ENCODE results near the gene SLC35B1. TPM values are rescaled to one million over a fixed set of nuclear protein-coding genes. Genes with fewer than 3 reads are reported as not detected.

The SLC35B1 gene
- total RNA-seq, 4 donors from 2014 or later, result 23.5 to 73.3 (median 56.2) TPM

DNA sequence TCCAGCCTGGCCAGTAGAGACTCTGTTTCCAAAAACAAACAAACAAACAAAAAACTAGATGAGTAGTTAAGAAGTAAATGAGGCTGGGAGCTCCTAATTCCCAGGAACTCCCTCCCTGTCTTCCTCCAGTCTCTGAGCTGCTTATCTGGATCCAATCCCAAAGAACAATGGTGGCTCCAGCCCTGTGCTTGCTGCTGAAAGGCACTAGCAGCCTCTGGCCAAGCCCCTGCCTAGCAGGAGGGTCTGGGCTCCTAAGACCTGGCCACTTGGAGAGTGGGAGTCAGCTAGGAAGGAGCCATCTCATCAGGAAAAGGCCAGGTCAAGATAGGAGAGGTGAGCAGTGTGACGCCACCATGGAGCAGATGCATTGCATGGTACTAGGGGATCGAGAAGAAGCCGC, 14.3 kb upstream of the SLC35B1 start:
- intact Hi-C loops (cut with DNase I; ENCODE audit: low total_unique reads), result no loop called here
- in situ Hi-C loops (cut with MboI; ENCODE audit: low pct_ligation_motif_present in 1 of 4, low pct_unique_long_range_greater_than_20kb in 1 of 4, low sequenced_read_pairs in 3 of 4), result loop anchor here in 1 of 4 donors (25.0 kb wide), 1 partner anchor 310 kb away; the partner anchor contains the start of gene PHB1
- Histone ChIP-seq H3K4me3 (no peak overlapping the region), H3K36me3 (peaks cover 0 to 7% (median 2%) of the 10 kb centered on the region in 4 donors), H3K27me3 (no peaks in the 10 kb centered on the region), H3K9me3 (no peaks in the 10 kb centered on the region), H3K27ac (peak overlapping the region in 3 of 4 donors; percentile 62 to 79 (median 77)), H3K4me1 (peaks cover 6 to 30% (median 12%) of the 10 kb centered on the region in 4 donors)
- TF ChIP-seq EP300 (IDR thresholded peaks at IDR 0.05; ENCODE audit: low read depth), result no peak
- TF ChIP-seq, protein P1, sequence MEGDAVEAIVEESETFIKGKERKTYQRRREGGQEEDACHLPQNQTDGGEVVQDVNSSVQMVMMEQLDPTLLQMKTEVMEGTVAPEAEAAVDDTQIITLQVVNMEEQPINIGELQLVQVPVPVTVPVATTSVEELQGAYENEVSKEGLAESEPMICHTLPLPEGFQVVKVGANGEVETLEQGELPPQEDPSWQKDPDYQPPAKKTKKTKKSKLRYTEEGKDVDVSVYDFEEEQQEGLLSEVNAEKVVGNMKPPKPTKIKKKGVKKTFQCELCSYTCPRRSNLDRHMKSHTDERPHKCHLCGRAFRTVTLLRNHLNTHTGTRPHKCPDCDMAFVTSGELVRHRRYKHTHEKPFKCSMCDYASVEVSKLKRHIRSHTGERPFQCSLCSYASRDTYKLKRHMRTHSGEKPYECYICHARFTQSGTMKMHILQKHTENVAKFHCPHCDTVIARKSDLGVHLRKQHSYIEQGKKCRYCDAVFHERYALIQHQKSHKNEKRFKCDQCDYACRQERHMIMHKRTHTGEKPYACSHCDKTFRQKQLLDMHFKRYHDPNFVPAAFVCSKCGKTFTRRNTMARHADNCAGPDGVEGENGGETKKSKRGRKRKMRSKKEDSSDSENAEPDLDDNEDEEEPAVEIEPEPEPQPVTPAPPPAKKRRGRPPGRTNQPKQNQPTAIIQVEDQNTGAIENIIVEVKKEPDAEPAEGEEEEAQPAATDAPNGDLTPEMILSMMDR (IDR thresholded peaks at IDR 0.05), result no peak
- TF ChIP-seq POLR2A (IDR thresholded peaks at IDR 0.05), result no peak
- TF ChIP-seq POLR2AphosphoS5 (IDR thresholded peaks at IDR 0.05), result no peak
- WGBS, 2 donors (ENCODE audit: low coverage in 1 of 2), result 93 to 100% methylated on average over 3 of the region's 3 CpGs
- no peak for DNase-seq

DNA sequence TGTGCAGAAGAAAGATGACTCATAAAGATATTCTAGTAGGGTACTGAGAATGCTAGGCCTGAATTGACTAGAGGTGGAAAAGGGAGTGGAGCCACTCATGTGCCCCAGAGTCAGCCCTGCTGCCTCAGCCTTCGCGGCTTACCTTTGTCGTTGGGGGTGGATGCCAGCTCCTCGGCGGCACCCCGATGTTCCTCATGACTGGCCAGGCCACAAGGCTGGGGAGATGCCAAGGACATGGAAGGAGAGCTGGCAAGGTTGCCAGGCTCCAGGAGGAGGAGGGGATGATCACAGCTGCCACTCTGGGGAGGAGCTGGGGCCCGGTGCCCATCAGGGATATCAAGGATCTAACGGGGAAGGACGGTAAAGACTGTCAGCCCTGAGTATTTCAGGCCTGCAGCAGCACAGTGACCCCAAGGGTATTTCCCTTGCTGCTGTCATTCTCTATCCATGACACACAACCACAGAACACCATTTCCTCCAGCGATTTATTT, 9.7 kb upstream of the SLC35B1 start:
- in situ Hi-C loops (cut with MboI; ENCODE audit: low pct_ligation_motif_present in 1 of 4, low pct_unique_long_range_greater_than_20kb in 1 of 4, low sequenced_read_pairs in 3 of 4), result loop anchor here in 2 of 4 donors (10.0 to 25.0 kb wide), 2 partner anchors 57 to 305 kb away; partner anchors contain the start of gene PHB1 (in 1 of the 2)

DNA sequence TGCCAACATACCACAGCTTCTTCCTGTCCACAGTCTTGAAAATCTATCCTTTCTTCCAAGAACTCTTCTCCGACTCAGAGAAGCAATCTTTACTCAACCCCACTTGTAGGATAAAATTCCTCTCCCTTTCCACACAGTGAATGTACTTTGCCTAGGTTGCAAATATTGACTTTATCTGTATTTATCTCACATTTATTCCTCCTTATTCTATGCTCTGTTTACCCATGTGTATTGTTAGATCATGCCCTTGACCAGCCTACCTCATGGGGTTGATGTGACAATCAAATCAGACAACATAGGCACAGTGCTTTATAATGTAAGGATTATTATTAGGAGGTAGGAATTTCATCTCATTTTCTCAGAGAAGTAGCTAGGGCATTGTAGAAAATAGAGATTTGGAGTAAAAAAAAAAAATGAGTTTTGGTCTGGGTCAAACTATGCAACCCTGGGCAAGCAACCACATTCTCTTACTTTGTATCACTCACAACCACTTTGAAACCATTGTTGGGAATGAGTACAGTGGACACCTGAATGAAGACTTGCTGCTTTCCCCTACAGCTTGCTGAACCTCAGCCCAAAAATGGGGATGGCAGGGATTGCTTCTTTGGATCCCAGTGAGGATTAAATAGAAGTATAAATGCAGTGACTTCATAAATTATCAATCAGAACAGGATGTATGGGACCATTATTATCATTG, 9.1 kb upstream of the SLC35B1 start:
- Histone ChIP-seq H3K27ac (no peak overlapping the region), H3K4me3 (no peak overlapping the region), H3K27me3 (no peaks in the 10 kb centered on the region), H3K36me3 (peaks cover 0 to 11% (median under 1%) of the 10 kb centered on the region in 4 donors), H3K4me1 (no peaks in the 10 kb centered on the region), H3K9me3 (no peaks in the 10 kb centered on the region)
- in situ Hi-C loops (cut with MboI; ENCODE audit: low pct_ligation_motif_present in 1 of 4, low pct_unique_long_range_greater_than_20kb in 1 of 4, low sequenced_read_pairs in 3 of 4), result loop anchor here in 2 of 4 donors (10.0 to 25.0 kb wide), 2 partner anchors 58 to 305 kb away; partner anchors contain the start of gene PHB1 (in 1 of the 2)
- intact Hi-C loops (cut with DNase I; ENCODE audit: low total_unique reads), result loop anchor here (5.0 to 10.0 kb wide), 2 partner anchors 618 to 1155 kb away; no protein-coding TSS in a partner anchor
- 77 to 89% methylated on average over 1 of the region's 1 CpG for WGBS, 2 donors (ENCODE audit: low coverage in 1 of 2)
- DNase-seq, result no peak
- no peak for TF ChIP-seq POLR2A (IDR thresholded peaks at IDR 0.05)
- no peak for TF ChIP-seq EP300 (IDR thresholded peaks at IDR 0.05; ENCODE audit: low read depth)
- TF ChIP-seq POLR2AphosphoS5 (IDR thresholded peaks at IDR 0.05), result no peak
- TF ChIP-seq, protein P1 (IDR thresholded peaks at IDR 0.05), result no peak

More for the DNA sequence above, 9.7 kb upstream of the SLC35B1 start:
- peaks cover 0 to 11% (median 4%) of the 10 kb centered on the region in 4 donors for H3K36me3 ChIP-seq
- intact Hi-C loops (cut with DNase I; ENCODE audit: low total_unique reads), result loop anchor here (5.0 to 10.0 kb wide), 2 partner anchors 617 to 1155 kb away; no protein-coding TSS in a partner anchor
- DNase-seq, result no peak
- TF ChIP-seq, protein P1 (IDR thresholded peaks at IDR 0.05), result no peak
- TF ChIP-seq POLR2AphosphoS5 (IDR thresholded peaks at IDR 0.05), result no peak
- TF ChIP-seq POLR2A (IDR thresholded peaks at IDR 0.05), result no peak
- no peak for TF ChIP-seq EP300 (IDR thresholded peaks at IDR 0.05; ENCODE audit: low read depth)
- WGBS, 2 donors (ENCODE audit: low coverage in 1 of 2), result 78 to 89% methylated on average over 6 to 10 of the region's 10 CpGs
- no peak overlapping the region for H3K4me3 ChIP-seq
- H3K27me3 ChIP-seq, result no peaks in the 10 kb centered on the region
- H3K9me3 ChIP-seq, result no peaks in the 10 kb centered on the region
- no peak overlapping the region for H3K27ac ChIP-seq
- H3K4me1 ChIP-seq, result peaks cover 0 to 5% (median under 1%) of the 10 kb centered on the region in 4 donors

DNA sequence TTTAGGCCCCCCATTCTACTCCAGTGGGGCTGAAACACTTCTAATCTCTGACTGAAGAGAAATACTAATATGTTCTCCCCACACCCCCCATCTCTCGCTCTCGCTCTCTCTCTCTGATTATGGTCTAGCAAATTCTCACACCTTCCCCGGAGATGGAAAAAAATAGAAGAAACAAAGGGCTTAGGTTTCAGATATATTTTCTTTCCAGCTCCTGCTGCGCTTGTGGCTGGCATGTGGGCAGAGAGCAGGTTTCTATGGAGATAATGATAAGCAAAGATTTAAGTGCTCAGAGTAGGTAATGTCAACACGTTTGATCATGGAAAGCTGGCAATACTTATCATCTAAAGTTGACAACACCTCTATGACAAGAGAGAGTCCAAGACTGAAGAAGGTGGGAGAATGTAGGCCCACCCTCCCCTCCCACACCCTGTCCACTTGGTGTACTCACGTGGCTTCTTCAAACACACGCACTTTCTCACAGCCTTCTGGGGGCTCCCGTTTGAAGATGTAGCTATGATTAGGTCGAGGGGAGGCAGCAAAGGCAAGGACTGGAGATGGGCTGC, 8.0 kb upstream of the SLC35B1 start:
- H3K4me1 ChIP-seq, result no peaks in the 10 kb centered on the region
- TF ChIP-seq POLR2A (IDR thresholded peaks at IDR 0.05) (no peak), POLR2AphosphoS5 (IDR thresholded peaks at IDR 0.05) (no peak), EP300 (IDR thresholded peaks at IDR 0.05; ENCODE audit: low read depth) (no peak)
- TF ChIP-seq, protein P1 (IDR thresholded peaks at IDR 0.05), result no peak
- H3K27me3 ChIP-seq, result no peaks in the 10 kb centered on the region
- H3K27ac ChIP-seq, result no peak overlapping the region
- DNase-seq, result no peak
- in situ Hi-C loops (cut with MboI; ENCODE audit: low pct_ligation_motif_present in 1 of 4, low pct_unique_long_range_greater_than_20kb in 1 of 4, low sequenced_read_pairs in 3 of 4), result loop anchor here in 2 of 4 donors (10.0 to 25.0 kb wide), 2 partner anchors 59 to 303 kb away; partner anchors contain the start of gene PHB1 (in 1 of the 2)
- intact Hi-C loops (cut with DNase I; ENCODE audit: low total_unique reads), result loop anchor here (5.0 to 10.0 kb wide), 2 partner anchors 619 to 1157 kb away; no protein-coding TSS in a partner anchor
- no peak overlapping the region for H3K4me3 ChIP-seq
- H3K36me3 ChIP-seq, result peaks cover 0 to 11% (median 0%) of the 10 kb centered on the region in 4 donors
- 74 to 75% methylated on average over 5 to 9 of the region's 9 CpGs for WGBS, 2 donors (ENCODE audit: low coverage in 1 of 2)
- H3K9me3 ChIP-seq, result no peaks in the 10 kb centered on the region
